ACC112 (cell line): ENCODE measurements around the gene SLC9A9.

Experiments
- H2AFZ ChIP-seq: fragments of 200-600 bp; sonication (generic); one replicate; pipeline ENCODE4 v1.6.0; 2017; ENCODE audit warnings: antibody characterized with exemption, low read length; ENCODE audit not compliant: unreplicated experiment
- H3K27ac ChIP-seq: fragments of 200-600 bp; sonication (generic); 2 replicates; pipeline ENCODE4 v1.5.1; 2014; ENCODE audit warnings: low read depth, mild to moderate bottlenecking, antibody characterized with exemption, low read length, moderate library complexity
- H3K27me3 ChIP-seq: fragments of 200-600 bp; sonication (generic); 2 replicates; pipeline ENCODE4 v1.6.1; 2014; ENCODE audit warnings: mild to moderate bottlenecking, antibody characterized with exemption, low read length, moderate library complexity, mixed read lengths; ENCODE audit not compliant: insufficient read depth
- H3K36me3 ChIP-seq: fragments of 200-600 bp; sonication (generic); 2 replicates; pipeline ENCODE4 v1.6.1; 2016; ENCODE audit warnings: mild to moderate bottlenecking, antibody characterized with exemption, low read length, moderate library complexity, mixed read lengths; ENCODE audit not compliant: insufficient read depth
- H3K4me1 ChIP-seq: fragments of 200-600 bp; sonication (generic); one replicate; pipeline ENCODE4 v1.6.1; 2016; ENCODE audit warnings: low read length, mixed read lengths; ENCODE audit not compliant: insufficient read depth, unreplicated experiment, control insufficient read depth
- H3K4me3 ChIP-seq: fragments of 200-600 bp; sonication (generic); 2 replicates; pipeline ENCODE4 v1.5.1; 2014; ENCODE audit warnings: mild to moderate bottlenecking, low read depth, low read length
- H3K79me2 ChIP-seq: fragments of 200-600 bp; sonication (generic); one replicate; pipeline ENCODE4 v1.6.0; 2016; ENCODE audit warnings: low read length; ENCODE audit not compliant: control insufficient read depth, unreplicated experiment, insufficient read depth

The SLC9A9 gene

DNA sequence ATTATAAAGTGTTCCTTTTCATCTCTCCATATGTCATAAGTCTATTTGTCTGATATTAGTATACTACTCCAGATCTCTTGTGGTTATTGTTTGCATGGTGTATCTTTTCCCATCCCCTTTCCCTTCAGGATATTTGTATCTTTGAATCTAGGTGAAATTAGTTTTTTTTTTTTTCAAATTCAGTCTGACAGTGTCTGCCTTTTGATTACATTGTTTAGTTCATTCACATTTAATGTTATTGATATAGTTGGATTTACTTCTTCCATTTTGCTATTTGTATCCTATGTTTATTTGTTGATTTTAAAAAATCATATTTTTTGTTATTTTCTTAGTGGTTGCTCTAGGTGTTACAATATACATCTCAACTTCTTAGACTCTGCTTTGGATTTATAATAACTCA is 445.7 kb downstream of the SLC9A9 start:
- Histone ChIP-seq H3K36me3 (no peaks in the 10 kb centered on the region), H3K27me3 (no peaks in the 10 kb centered on the region), H3K27ac (no peak overlapping the region), H2AFZ (no peak overlapping the region), H3K4me1 (no peaks in the 10 kb centered on the region), H3K4me3 (no peak overlapping the region), H3K79me2 (no peaks in the 10 kb centered on the region)

GRCh38 chr3:143396790-143397189 is 451.5 kb downstream of the SLC9A9 start:
- H3K4me3 ChIP-seq, result no peak overlapping the region
- no peak overlapping the region for H2AFZ ChIP-seq

DNA sequence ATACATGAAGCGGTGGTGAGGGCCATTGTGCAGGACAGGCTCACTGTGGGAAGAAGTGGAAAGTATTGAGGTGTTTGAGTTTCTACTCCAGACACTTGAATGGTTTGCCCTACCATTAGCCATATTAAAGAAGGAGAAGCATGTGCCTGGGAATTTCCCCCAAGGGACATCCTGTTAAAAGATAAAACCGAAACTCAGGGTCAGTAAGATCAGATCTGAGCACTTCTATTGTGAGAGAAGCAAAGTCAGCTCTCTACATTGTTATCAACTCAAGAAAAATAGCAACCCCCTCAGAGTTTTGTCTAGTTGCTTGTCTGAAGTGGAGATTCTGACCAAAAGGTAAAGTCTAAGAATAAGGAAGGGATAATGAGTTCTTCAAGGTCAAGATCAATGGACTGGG is 458.9 kb downstream of the SLC9A9 start:
- Histone ChIP-seq H3K27me3 (no peaks in the 10 kb centered on the region; the same call in 1 of the 2 replicates), H3K79me2 (no peaks in the 10 kb centered on the region), H3K36me3 (no peaks in the 10 kb centered on the region), H3K4me3 (no peak overlapping the region), H2AFZ (no peak overlapping the region), H3K27ac (no peak overlapping the region), H3K4me1 (no peaks in the 10 kb centered on the region)

More at GRCh38 chr3:143396790-143397189, 451.5 kb downstream of the SLC9A9 start:
- Histone ChIP-seq H3K27me3 (no peaks in the 10 kb centered on the region), H3K4me1 (no peaks in the 10 kb centered on the region), H3K79me2 (no peaks in the 10 kb centered on the region), H3K27ac (no peak overlapping the region), H3K36me3 (no peaks in the 10 kb centered on the region)

GRCh38 chr3:143387425-143387824 is 460.8 kb downstream of the SLC9A9 start:
- H3K79me2 ChIP-seq, result no peaks in the 10 kb centered on the region
- H3K4me3 ChIP-seq, result no peak overlapping the region
- H3K4me1 ChIP-seq, result no peaks in the 10 kb centered on the region
- no peak overlapping the region for H2AFZ ChIP-seq
- no peaks in the 10 kb centered on the region; the same call in 1 of the 2 replicates for H3K27me3 ChIP-seq
- H3K36me3 ChIP-seq, result no peaks in the 10 kb centered on the region
- H3K27ac ChIP-seq, result no peak overlapping the region

GRCh38 chr3:143384076-143384475 is 464.2 kb downstream of the SLC9A9 start:
- Histone ChIP-seq H3K27me3 (no peaks in the 10 kb centered on the region; the same call in 1 of the 2 replicates), H3K27ac (no peak overlapping the region), H2AFZ (no peak overlapping the region), H3K4me3 (no peak overlapping the region), H3K4me1 (no peaks in the 10 kb centered on the region), H3K79me2 (no peaks in the 10 kb centered on the region), H3K36me3 (no peaks in the 10 kb centered on the region)

DNA sequence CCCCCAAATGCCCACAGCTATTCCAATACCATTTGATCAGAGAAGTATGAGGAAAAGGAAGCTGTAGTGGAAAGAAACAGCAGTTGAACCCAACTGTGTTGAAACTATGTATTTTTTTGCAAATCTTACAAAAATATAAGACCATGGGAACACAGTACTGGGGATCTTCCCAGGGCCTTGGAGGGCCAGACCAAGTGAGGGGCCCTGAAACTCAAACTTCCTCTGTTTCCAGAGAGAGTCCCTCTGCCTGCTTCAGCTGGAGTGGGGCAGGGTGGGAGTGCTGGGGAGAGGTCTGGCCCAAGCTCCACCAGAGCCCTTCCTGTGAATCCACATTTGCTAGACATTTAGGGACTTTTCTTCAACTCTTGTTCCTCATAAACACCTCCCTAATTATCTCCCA is 464.8 kb downstream of the SLC9A9 start:
- H3K79me2 ChIP-seq, result no peaks in the 10 kb centered on the region
- no peaks in the 10 kb centered on the region for H3K4me1 ChIP-seq
- H3K27me3 ChIP-seq, result no peaks in the 10 kb centered on the region; the same call in 1 of the 2 replicates
- H2AFZ ChIP-seq, result no peak overlapping the region
- H3K4me3 ChIP-seq, result no peak overlapping the region
- H3K27ac ChIP-seq, result no peak overlapping the region
- no peaks in the 10 kb centered on the region for H3K36me3 ChIP-seq

- Histone ChIP-seq H3K27ac (no peak overlapping the region), H3K4me3 (no peak overlapping the region), H3K27me3 (no peaks in the 10 kb centered on the region), H2AFZ (no peak overlapping the region), H3K4me1 (no peaks in the 10 kb centered on the region), H3K79me2 (no peaks in the 10 kb centered on the region), H3K36me3 (no peaks in the 10 kb centered on the region)
These were observed 465.5 kb downstream of the SLC9A9 start for GRCh38 chr3:143382816-143383215.

- no peaks in the 10 kb centered on the region for H3K27me3 ChIP-seq
- no peaks in the 10 kb centered on the region for H3K36me3 ChIP-seq
- H3K4me3 ChIP-seq, result no peak overlapping the region
- H2AFZ ChIP-seq, result no peak overlapping the region
- H3K4me1 ChIP-seq, result no peaks in the 10 kb centered on the region
- no peaks in the 10 kb centered on the region for H3K79me2 ChIP-seq
- no peak overlapping the region for H3K27ac ChIP-seq
These were observed 467.8 kb downstream of the SLC9A9 start for GRCh38 chr3:143380449-143380848.

- no peak overlapping the region for H2AFZ ChIP-seq
- H3K36me3 ChIP-seq, result no peaks in the 10 kb centered on the region
- H3K4me3 ChIP-seq, result no peak overlapping the region
- no peaks in the 10 kb centered on the region for H3K27me3 ChIP-seq
- no peak overlapping the region for H3K27ac ChIP-seq
- no peaks in the 10 kb centered on the region for H3K4me1 ChIP-seq
- H3K79me2 ChIP-seq, result no peaks in the 10 kb centered on the region
These were observed 472.6 kb downstream of the SLC9A9 start for GRCh38 chr3:143375698-143376097.

DNA sequence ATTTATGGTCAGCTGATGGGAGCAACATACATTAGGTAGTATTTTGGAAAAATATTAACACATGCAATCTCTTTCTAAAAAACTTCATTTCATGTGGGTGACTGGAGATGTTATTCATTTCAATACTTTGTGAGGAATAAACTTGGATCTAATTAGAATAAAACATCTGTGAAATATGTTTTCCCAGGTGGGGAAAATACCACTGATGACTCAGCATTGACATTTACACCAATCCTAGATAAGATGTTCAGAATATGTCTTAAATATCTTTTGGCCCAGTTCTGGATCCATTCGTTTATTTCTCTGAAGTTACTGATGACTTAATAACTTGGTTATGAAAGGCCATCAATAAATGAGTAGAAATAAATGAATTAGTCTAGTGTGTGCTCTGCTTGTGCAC is 481.1 kb downstream of the SLC9A9 start:
- peaks cover 11% of the 10 kb centered on the region for H3K4me1 ChIP-seq
- H3K79me2 ChIP-seq, result no peaks in the 10 kb centered on the region
- H3K36me3 ChIP-seq, result no peaks in the 10 kb centered on the region
- no peak overlapping the region for H2AFZ ChIP-seq
- no peak overlapping the region for H3K27ac ChIP-seq
- no peak overlapping the region for H3K4me3 ChIP-seq
- no peaks in the 10 kb centered on the region for H3K27me3 ChIP-seq

DNA sequence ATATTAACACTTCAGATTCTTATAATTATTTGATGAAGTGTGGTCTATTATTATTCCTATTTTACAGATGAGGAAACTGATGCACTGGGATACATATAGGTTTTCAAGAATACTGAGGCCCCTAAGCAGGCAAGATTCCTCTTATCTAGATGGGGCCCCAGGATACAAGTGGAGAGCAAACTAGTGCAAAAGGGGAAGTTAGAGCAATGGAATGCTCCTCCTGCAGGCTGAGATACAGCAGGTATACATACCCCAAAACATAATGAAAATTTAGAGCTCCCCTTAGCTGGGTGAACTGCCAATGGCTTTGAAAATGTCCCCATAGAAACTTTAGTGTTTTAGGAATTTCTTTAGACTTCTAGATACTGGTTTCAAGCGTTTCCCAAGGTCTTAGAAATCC is 481.6 kb downstream of the SLC9A9 start:
- no peaks in the 10 kb centered on the region for H3K27me3 ChIP-seq
- no peaks in the 10 kb centered on the region for H3K36me3 ChIP-seq
- H2AFZ ChIP-seq, result no peak overlapping the region
- peaks cover 11% of the 10 kb centered on the region for H3K4me1 ChIP-seq
- no peak overlapping the region for H3K27ac ChIP-seq
- H3K79me2 ChIP-seq, result no peaks in the 10 kb centered on the region
- H3K4me3 ChIP-seq, result no peak overlapping the region
